H9 (cell line): ENCODE measurements around the gene SF3A2. TPM values are rescaled to one million over a fixed set of nuclear protein-coding genes. Genes with fewer than 3 reads are reported as not detected.
A peak's percentile ranks its signal among the peaks of the same experiment; 100 is the strongest.

Experiments used
- DNase-seq: peaks from one replicate; pipeline ENCODE4 v3.0.0-alpha.2; 2017
- H2AFZ ChIP-seq: one replicate; pipeline ENCODE4 v1.6.1; 2013; ENCODE audit warnings: mild to moderate bottlenecking, low read length, control low read depth, moderate library complexity
- H2AK5ac ChIP-seq: 2 replicates; pipeline ENCODE4 v1.6.1; 2013; ENCODE audit warnings: low read length, control low read depth, mixed read lengths; ENCODE audit not compliant: insufficient read length
- H2BK120ac ChIP-seq: one replicate; pipeline ENCODE4 v1.6.1; 2013; ENCODE audit warnings: low read depth, mild to moderate bottlenecking, low read length, control low read depth, inconsistent platforms; ENCODE audit not compliant: poor library complexity, severe bottlenecking
- H2BK12ac ChIP-seq: 2 replicates; pipeline ENCODE4 v1.6.1; 2013; ENCODE audit warnings: low read length, control low read depth, mixed read lengths, low read depth; ENCODE audit not compliant: insufficient read length
- H2BK15ac ChIP-seq: 2 replicates; pipeline ENCODE4 v1.6.1; 2013; ENCODE audit warnings: low read depth, low read length, control low read depth
- H2BK20ac ChIP-seq: one replicate; pipeline ENCODE4 v1.6.1; 2013; ENCODE audit warnings: low read depth, mild to moderate bottlenecking, low read length, control low read depth, inconsistent platforms; ENCODE audit not compliant: poor library complexity, severe bottlenecking
- H2BK5ac ChIP-seq: 2 replicates; pipeline ENCODE4 v1.6.1; 2013; ENCODE audit warnings: low read length, control low read depth, mixed read lengths; ENCODE audit not compliant: insufficient read length
- H3K14ac ChIP-seq: 2 replicates; pipeline ENCODE4 v1.6.1; 2013; ENCODE audit warnings: low read length, control low read depth; ENCODE audit not compliant: insufficient read depth
- H3K18ac ChIP-seq: 2 replicates; pipeline ENCODE4 v1.6.1; 2013; ENCODE audit warnings: low read depth, mild to moderate bottlenecking, mixed read lengths, low read length, control low read depth; ENCODE audit not compliant: insufficient read length
- H3K23ac ChIP-seq: 2 replicates; pipeline ENCODE4 v1.6.1; 2013; ENCODE audit warnings: low read length, control low read depth, mixed read lengths, low read depth; ENCODE audit not compliant: insufficient read length
- H3K23me2 ChIP-seq: 2 replicates; pipeline ENCODE4 v1.6.1; 2013; ENCODE audit warnings: low read depth, mild to moderate bottlenecking, mixed read lengths, low read length, control low read depth; ENCODE audit not compliant: insufficient read length, poor library complexity, severe bottlenecking
- H3K27ac ChIP-seq: 2 replicates; pipeline ENCODE4 v1.5.1; 2013; ENCODE audit warnings: low read length, control low read depth, mixed read lengths, low read depth; ENCODE audit not compliant: insufficient read length
- H3K27me3 ChIP-seq: 2 replicates; pipeline ENCODE4 v1.6.1; 2013; ENCODE audit warnings: low read length, control low read depth, inconsistent platforms; ENCODE audit not compliant: insufficient read depth
- H3K4ac ChIP-seq: 2 replicates; pipeline ENCODE4 v1.6.1; 2013; ENCODE audit warnings: low read depth, mild to moderate bottlenecking, control low read depth, inconsistent platforms, low read length, moderate library complexity
- H3K4me1 ChIP-seq: 2 replicates; pipeline ENCODE4 v1.6.1; 2013; ENCODE audit warnings: low read length, control low read depth, inconsistent platforms; ENCODE audit not compliant: insufficient read depth
- H3K4me2 ChIP-seq: 2 replicates; pipeline ENCODE4 v1.6.1; 2013; ENCODE audit warnings: low read length, control low read depth, mixed read lengths; ENCODE audit not compliant: insufficient read length, insufficient read depth
- H3K56ac ChIP-seq: 2 replicates; pipeline ENCODE4 v1.6.1; 2013; ENCODE audit warnings: low read depth, mild to moderate bottlenecking, mixed read lengths, low read length, control low read depth; ENCODE audit not compliant: insufficient read length
- H3K79me1 ChIP-seq: 2 replicates; pipeline ENCODE4 v1.6.1; 2013; ENCODE audit warnings: low read depth, mild to moderate bottlenecking, moderate library complexity, low read length, control low read depth, inconsistent platforms; ENCODE audit not compliant: insufficient read depth, poor library complexity, severe bottlenecking
- H3K79me2 ChIP-seq: 2 replicates; pipeline ENCODE4 v1.6.1; 2013; ENCODE audit warnings: low read length, control low read depth, inconsistent platforms; ENCODE audit not compliant: insufficient read depth
- H3K9ac ChIP-seq: 2 replicates; pipeline ENCODE4 v1.6.1; 2013; ENCODE audit warnings: low read length, control low read depth, mixed read lengths; ENCODE audit not compliant: insufficient read length; ENCODE audit errors: extremely low read depth
- H3K9me3 ChIP-seq: one replicate; pipeline ENCODE4 v1.6.1; 2013; ENCODE audit warnings: low read depth, low read length, inconsistent platforms; ENCODE audit not compliant: control insufficient read depth
- H3T11ph ChIP-seq: one replicate; pipeline ENCODE4 v1.6.1; 2013; ENCODE audit warnings: mild to moderate bottlenecking, low read length, control low read depth, inconsistent platforms
- H4K20me1 ChIP-seq: one replicate; pipeline ENCODE4 v1.6.1; 2013; ENCODE audit not compliant: control insufficient read depth, insufficient read length, insufficient read depth
- H4K5ac ChIP-seq: 2 replicates; pipeline ENCODE4 v1.6.1; 2013; ENCODE audit warnings: low read depth, mild to moderate bottlenecking, mixed read lengths, low read length, control low read depth; ENCODE audit not compliant: insufficient read length
- H4K8ac ChIP-seq: replicated peaks from 2 replicates; pipeline ENCODE4 v1.6.1; 2013; ENCODE audit warnings: low read length, control low read depth, mixed read lengths, low read depth; ENCODE audit not compliant: insufficient read length
- H4K91ac ChIP-seq: 2 replicates; pipeline ENCODE4 v1.6.1; 2013; ENCODE audit warnings: low read depth, mild to moderate bottlenecking, moderate library complexity, mixed read lengths, low read length, control low read depth; ENCODE audit not compliant: insufficient read length
- H3K27ac Mint-ChIP-seq, 3 experiments: 2 replicates in 2 of 3; 3 replicates in 1 of 3; pipeline ENCODE4 v1.8.0; 2020 to 2021; ENCODE audit warnings: mixed read lengths in 3 of 3, mild to moderate bottlenecking in 1 of 3, moderate library complexity in 1 of 3
- H3K27me3 Mint-ChIP-seq: 2 replicates; pipeline ENCODE4 v1.8.0; 2021; ENCODE audit warnings: low read depth, mild to moderate bottlenecking, moderate library complexity, mixed read lengths
- H3K36me3 Mint-ChIP-seq, 3 experiments: 2 replicates in 2 of 3; 3 replicates in 1 of 3; pipeline ENCODE4 v1.8.0; 2020 to 2021; ENCODE audit warnings: low read depth in 3 of 3, mixed read lengths in 3 of 3; ENCODE audit not compliant: insufficient read depth in 1 of 3
- H3K4me1 Mint-ChIP-seq, 2 experiments: 2 replicates each; pipeline ENCODE4 v1.8.0; 2020; ENCODE audit warnings: mixed read lengths in 2 of 2
- H3K4me3 Mint-ChIP-seq, 2 experiments: 2 replicates in 1 of 2; 3 replicates in 1 of 2; pipeline ENCODE4 v1.8.0; 2020 to 2021; ENCODE audit warnings: mild to moderate bottlenecking in 2 of 2, mixed read lengths in 2 of 2, moderate library complexity in 1 of 2
- H3K9me3 Mint-ChIP-seq, 2 experiments: 2 replicates in 1 of 2; 3 replicates in 1 of 2; pipeline ENCODE4 v1.8.0; 2020; ENCODE audit warnings: mild to moderate bottlenecking in 2 of 2, mixed read lengths in 2 of 2, moderate library complexity in 1 of 2
- CTCF ChIP-seq: fragments of 200-600 bp; sonication (generic); conservative IDR thresholded peaks from 3 replicates; pipeline ENCODE4 v1.8.0; 2021; ENCODE audit warnings: antibody characterized with exemption, mild to moderate bottlenecking
- WGBS: extraction: QIAGEN DNeasy Blood & Tissue Kit; methylation state at CpG from one replicate; pipeline ENCODE4 v1.1.7; 2013; ENCODE audit warnings: missing lambda C conversion rate, low lambda C conversion rate, mixed read lengths; ENCODE audit not compliant: insufficient read length; ENCODE audit errors: extremely low coverage; 5-methylcytosine and 5-hydroxymethylcytosine counted together
- total RNA-seq: library from RNA; stranded (reverse); gene quantifications from 2 replicates; pipeline ENCODE4 v1.2.1, GENCODE V29; 2021

SF3A2 gene
- total RNA-seq, 1 experiment from 2014 or later: 166 TPM

GRCh38 chr19:2242092-2242537 lies 5.5 kb downstream of the SF3A2 start:
- no peak overlapping the region for H3K4ac ChIP-seq
- Mint-ChIP-seq H3K4me1 (peaks cover 37 to 38% of the 10 kb centered on the region in 2 experiments), H3K9me3 (peaks cover 0 to 3% of the 10 kb centered on the region in 2 experiments; a peak in 1 of 5 replicates), H3K36me3 (peaks cover 26 to 71% (median 60%) of the 10 kb centered on the region in 3 experiments), H3K27ac (peak overlapping the region in 2 of 3 experiments; percentile 80 to 92; a peak in 4 of 7 replicates), H3K4me3 (no peak overlapping the region), H3K27me3 (no peaks in the 10 kb centered on the region; the same call in 1 of the 2 replicates)
- no peak overlapping the region for H4K91ac ChIP-seq
- H4K20me1 ChIP-seq: peaks cover 2% of the 10 kb centered on the region
- no peak overlapping the region for H3K14ac ChIP-seq
- no peak overlapping the region for H2AFZ ChIP-seq
- no CpG with 5 or more reads among the region's 12 CpGs for WGBS
- TF ChIP-seq CTCF: no peak
- no peak overlapping the region for H4K8ac ChIP-seq
- H2AK5ac ChIP-seq: no peak overlapping the region
- no peaks in the 10 kb centered on the region for H3K9me3 ChIP-seq
- no peak overlapping the region for H2BK5ac ChIP-seq
- H3T11ph ChIP-seq: no peak overlapping the region
- no peaks in the 10 kb centered on the region for H3K27me3 ChIP-seq
- H3K27ac ChIP-seq: no peak overlapping the region
- no peak overlapping the region for H3K56ac ChIP-seq
- no peak overlapping the region for H2BK12ac ChIP-seq
- no peak overlapping the region for H2BK120ac ChIP-seq
- H2BK20ac ChIP-seq: no peak overlapping the region
- H3K9ac ChIP-seq: no peak overlapping the region
- H3K18ac ChIP-seq: no peak overlapping the region
- DNase-seq: no peak
- no peak overlapping the region for H4K5ac ChIP-seq
- H3K4me2 ChIP-seq: no peak overlapping the region
- H3K79me2 ChIP-seq: peaks cover 54% of the 10 kb centered on the region
- H3K4me1 ChIP-seq: peaks cover 4% of the 10 kb centered on the region; the same call in 1 of the 2 replicates
- no peak overlapping the region for H2BK15ac ChIP-seq
- peaks cover 13% of the 10 kb centered on the region for H3K79me1 ChIP-seq
- H3K23me2 ChIP-seq: no peaks in the 10 kb centered on the region
- H3K23ac ChIP-seq: no peak overlapping the region
